Measurements from ENCODE around the gene COX19. TPM values are rescaled to one million over a fixed set of nuclear protein-coding genes. Genes with fewer than 3 reads are reported as not detected.

COX19 gene
- total RNA-seq, 1 experiment from 2014 or later, result 10.2 TPM

DNA sequence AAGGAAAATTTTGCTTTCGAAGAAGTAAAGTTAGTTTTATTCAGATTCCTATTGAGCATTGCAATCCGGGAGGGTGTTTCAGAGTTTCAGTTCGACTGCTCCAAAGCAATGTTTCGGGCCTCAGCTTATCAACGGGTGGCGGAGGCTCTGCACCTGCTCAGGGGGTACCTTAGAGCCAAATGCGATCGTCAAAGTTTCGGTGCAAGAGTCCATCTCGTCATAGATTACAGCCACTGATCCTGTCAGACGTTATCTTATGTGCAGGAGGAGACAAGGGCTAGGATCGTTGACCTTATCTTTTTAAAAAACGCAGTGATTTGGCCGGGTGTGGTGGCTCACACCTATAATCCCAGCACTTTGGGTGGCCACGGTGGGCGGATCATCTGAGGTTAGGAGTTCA, 3.8 kb upstream of the COX19 start:
- no peak for DNase-seq (ENCODE audit: low spot score)

DNA sequence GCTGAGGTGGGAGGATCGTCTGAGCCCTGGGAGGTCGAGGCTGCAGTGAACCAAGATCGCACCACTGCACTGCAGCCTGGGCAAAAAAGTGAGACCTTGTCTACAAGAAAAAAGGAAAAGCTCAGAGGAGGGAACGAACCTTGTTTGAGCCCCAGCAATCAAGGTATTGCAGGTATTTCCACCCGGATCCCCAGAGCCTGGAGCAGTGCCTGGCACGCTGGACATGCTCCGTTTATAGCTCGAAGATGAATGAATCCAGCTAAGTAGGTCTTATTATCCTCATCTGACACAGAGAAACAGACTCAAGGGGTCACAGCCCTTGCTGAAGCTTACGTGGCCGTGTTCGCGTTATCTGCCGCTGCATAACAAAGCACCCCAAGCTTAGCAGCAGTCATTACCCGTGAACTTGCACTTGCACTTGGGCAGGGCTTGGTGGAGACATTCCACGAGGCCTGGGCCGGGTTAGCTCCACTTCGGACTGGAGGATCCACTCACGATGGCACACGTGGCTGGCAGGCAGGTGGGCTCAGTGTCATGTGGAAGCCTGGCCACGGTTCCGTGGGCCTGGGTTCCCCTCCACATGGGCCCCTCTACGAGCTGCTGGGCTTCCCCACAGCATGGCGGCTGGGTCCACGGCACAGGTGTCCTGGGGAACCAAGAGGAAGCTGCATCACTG, 3.2 kb upstream of the COX19 start:
- DNase-seq (ENCODE audit: low spot score), result no peak

DNA sequence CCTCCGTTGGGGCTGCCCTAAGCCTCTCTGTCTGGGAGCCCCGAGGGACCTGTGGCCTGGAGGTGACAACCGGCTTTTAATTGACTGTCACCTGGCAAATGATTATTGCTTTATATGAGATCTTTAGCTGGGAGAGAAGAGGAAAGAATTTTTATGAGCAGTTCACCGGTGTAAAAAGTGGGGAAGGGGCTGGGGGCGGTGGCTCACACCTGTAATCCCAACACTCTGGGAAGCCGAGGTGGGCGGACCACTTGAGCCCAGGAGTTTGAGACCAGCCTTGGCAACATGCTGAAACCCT, 2.6 kb upstream of the COX19 start:
- DNase-seq (ENCODE audit: low spot score), result no peak

DNA sequence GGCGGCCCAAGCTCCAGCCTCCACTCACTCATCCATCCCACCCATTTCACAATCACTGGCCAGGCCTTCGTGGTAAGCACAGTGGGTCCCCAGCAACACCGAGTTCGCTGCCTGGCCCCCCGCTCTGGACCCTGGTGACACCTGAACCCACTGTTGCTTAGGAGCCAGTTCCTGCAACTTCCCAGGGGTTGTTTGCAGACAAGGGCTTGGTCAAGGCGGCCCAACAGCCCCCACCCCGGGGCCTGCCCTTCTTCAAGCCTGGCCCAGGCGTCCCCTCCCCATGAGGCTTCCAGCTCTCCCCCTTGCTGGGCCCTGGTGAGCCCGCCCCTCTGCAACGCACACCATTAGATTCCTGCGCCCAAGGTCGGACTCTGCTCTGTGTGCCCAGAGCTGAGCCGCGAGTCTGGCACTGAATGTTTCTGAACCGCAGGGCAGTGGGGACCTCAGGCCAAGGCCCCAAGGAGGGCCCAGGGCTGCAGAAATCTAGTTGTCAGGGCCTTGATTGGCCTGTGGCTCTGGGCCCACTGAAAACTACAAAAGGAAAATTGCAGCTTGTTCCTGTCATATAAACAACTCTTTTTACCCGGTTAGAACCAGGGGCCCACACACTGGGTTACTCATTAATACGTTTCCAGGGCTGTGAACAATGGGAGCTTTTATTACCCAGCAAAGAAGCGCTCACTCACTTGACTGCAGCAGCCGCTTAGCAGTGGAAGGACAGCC, 2.1 kb upstream of the COX19 start:
- no peak for DNase-seq (ENCODE audit: low spot score)

DNA sequence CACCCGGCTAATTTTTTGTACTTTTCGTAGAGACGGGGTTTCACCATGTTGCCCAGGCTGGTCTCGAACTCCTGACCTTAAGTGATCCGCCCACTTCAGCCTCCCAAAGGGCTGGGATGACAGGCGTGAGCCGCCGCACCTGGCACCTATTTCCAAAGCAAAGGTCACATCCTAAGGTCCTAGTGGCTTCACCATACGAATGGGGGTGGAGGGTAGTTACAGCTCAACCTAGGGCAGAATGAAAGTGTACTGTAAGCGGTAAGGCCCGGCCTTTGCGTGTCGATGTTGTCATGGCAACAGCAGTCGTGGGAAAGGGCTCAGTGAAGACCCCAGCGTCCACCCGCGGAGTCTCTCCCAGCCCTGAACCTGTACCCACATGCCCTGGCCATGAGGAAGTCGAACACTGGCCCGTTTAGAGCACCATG, 1.6 kb upstream of the COX19 start:
- DNase-seq (ENCODE audit: low spot score), result no peak

DNA sequence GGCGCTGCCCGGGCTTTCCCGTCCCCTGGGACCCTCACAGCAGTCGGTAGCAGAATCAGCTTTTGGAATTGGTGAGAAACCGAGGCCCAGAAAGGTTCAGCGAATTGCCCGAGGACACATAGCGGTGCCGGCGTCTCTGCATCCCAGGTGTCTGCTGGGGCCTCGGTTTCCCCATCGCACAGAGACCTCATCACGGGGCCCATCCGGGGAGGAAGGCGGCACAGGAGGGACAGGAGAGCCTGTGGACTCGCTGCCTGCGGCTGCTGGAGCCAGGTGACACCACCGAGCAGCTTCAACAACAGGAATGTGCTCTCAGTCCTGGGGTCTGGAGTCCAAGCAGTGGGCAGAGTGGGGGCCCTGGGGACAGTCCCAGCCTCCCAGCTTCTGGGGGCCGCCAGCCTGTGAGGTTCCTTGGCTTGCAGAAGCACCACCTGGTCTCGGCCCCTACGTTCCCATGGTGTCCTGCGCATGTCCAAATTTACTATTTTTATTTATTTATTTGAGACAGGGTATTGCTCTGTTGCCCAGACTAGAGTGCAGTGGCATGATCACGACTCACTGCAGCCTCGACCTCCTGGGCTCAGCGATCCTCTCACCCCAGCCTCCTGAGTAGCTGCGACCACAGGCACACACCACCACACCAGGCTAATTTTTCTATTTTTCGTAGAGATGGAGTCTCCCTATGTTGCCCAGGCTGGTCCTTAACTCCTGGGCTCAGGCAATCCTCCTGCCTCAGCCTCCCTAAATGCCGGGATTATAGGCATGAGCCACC, 539 bp upstream of the COX19 start:
- no peak for DNase-seq (ENCODE audit: low spot score)

DNA sequence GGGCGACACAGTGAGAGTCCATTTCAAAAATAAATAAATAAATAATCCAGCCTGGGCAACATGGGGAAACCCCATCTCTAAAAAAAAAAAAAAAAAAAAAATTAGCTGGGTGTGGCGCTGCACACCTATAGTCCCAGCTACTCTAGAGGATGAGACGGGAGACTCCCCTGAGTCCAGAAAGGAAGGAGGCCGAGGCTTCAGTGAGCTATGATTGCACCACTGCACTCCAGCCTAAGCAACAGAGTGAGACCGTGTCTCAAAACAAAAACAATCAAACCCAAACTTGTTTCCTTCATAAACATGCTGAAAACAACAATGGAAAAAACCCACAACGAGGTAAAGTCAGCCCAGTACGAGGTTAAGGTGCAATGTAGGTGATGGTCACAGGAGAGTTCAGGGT, 1.2 kb downstream of the COX19 start:
- no peak for DNase-seq (ENCODE audit: low spot score)

DNA sequence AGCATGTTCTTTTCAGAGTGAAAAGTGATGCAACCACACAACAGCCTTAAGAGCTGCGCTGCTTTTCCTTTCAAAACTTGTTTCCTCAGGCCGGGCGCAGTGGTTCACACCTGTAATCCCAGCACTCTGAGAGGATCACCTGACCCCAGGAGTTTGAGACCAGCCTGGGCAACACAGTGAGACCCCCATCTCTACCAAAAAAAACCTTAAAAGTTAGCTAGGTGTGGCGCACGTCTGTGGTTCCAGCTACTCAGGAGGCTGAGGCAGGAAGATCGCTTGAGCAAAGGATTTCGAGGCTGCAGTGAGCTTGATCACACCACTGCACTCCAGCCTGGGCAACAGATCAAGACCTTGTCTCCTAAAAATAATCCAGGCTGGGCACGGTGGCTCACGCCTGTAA, 2.0 kb downstream of the COX19 start:
- DNase-seq (ENCODE audit: low spot score), result no peak

DNA sequence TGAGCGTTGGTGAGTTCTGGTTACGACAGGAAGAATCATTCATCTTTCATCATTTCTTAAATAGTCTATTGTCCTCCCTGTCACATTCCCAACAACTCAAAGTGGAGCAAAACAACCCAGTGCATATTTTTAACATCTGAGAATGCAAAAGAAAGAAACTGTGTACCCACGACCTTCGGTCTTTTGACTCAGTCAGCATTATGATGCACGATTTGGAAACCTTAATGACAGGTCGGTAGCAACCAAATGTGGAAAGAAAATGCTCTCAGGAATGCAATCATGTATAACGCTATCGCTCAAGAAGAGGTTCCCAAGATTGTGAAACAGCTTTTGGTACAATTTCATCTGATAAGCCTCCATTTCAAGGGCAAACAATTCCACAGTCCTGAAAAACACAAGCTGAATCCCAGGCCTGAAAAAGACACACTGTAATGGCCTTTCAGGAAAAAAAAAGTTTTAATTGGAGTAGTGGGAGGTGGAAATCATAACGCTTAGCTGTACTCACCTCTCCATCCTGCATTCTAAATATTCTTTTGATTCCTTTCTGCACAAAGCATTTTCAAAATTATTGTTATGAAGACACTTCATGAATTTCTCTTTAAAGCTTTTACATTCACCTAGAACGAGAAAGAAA, 2.6 kb downstream of the COX19 start:
- no peak for DNase-seq (ENCODE audit: low spot score)

DNA sequence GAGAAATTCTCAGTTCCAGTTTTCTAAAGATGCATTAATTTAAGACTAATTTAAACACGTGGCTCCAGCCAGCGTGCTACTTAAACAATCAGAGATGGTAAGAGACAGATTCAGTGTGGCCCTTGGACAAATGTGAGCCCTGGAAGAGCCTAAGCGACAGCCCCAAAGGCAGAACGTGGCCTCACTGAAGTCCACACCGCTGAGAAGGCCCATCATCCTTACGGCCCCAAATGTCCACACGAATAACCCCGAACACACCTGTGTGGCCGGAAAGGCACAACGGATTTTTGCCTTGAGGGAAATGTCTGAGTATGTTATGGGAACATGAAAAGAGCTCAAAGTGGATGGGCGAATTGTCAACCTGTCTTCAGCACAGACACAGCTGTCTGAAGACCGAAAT, 3.2 kb downstream of the COX19 start:
- no peak for DNase-seq (ENCODE audit: low spot score)

DNA sequence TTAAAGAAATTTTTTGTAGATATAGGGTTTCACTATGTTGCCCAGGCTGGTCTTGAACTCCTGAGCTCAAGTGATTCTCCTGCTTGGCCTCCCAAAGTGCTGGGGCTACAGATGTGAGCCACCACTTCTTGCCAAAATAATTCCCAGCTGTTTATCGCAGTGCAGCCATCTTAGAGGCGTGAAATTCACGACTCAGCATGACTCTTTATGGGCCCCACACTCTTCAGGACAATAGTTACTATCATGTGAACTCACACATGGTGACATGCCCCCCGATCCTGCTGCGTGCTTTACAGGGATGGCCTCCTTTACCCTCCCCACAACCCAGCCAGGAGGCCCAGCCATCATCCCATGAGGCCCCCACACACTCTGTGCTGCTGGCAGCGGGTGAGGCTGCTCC, 4.6 kb downstream of the COX19 start:
- no peak for DNase-seq (ENCODE audit: low spot score)

DNA sequence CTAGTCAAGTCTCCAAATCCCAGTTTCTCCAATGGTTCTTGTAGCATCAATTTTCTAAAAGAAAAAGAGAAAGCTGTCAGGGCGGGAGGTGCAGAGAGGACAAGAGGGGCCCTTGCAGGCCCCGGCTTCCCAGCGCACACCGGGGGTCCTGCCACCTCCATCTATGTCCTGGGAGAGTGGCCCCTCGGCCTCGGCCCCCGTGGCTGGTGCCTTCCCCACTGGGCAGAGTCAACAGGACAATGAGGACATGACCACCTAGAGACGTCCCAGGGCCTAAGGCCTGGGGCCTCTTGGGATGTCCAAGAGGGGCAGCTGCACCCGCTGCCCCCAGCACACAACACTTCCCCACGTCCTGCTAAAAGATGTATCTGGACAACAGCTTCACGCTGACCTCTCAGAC, 5.9 kb downstream of the COX19 start:
- no peak for DNase-seq (ENCODE audit: low spot score)

DNA sequence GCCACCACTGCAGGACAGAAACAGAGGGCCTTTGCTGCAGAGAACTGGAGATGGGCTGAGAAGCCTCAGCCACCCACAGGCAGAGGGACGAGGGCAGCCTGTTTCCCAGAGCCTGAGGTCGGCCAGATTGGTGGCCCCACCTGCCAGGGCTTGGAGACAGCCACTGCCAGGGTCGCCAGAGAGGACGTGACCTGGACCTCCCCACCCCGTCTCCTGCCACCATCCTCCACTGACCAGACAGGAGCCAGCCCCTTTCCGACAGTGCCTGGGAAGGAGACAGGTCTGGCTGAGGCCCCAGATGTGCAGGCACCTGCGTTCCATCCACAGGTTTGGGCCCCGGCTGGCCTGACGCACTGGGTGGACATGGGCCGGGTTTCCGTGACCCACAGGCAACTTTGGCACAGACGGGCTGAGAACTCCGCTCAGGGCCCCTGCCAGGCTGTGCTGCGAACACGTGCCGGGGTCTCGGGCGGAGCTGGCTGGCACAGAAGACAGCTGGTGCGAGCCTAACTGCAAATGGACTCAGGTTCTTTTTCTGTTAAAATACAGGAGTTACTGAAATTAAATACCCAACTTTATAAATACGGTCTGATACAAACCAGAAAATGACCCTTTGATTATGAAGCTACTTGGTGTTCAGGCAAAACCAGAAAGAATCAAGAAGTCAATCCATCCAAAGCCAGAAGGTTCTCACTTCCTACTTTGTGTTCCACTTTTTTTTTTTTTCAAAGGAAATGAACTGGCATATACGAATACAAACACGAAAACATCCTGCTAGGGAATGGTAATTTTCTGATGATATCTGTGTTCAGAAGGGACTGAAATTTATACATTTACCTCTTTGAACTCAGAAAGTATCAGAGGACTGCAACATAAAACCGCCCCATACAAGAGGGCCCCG, 6.9 kb downstream of the COX19 start:
- DNase-seq (ENCODE audit: low spot score), result no peak

DNA sequence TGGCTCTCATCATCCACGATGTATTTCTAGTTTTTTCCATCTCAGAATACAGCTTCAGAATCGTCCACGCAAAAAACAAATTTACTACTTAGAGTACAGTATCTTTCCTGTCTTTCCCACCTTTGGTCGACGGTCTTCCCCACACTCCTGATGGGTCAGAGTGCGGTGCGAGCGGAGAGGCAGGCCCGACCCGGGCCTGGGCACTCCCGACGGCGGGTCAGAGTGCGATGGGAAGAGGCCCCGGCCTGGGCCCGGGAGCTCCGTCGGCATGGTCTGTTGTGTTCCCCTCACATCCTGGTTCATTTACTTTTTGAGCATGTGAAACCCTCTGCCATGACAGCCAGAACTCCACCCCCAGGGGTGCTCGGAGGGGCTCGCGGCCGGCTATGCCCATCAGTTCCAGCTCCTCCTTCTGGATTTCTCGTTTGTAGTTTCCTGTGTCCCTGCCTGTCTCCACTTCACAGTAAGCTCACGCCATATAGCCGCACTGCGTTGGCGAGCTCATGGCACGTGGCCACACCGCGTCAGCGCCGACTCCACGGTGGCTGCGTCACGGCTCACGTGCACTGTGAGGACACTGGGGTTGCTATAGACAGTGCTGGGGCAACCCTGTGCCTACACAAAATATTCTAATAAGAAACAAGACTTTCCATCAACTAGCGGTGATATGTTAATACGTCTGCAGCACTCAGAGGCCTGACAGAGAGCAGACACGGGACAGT, 7.8 kb downstream of the COX19 start:
- no peak for DNase-seq (ENCODE audit: low spot score)

DNA sequence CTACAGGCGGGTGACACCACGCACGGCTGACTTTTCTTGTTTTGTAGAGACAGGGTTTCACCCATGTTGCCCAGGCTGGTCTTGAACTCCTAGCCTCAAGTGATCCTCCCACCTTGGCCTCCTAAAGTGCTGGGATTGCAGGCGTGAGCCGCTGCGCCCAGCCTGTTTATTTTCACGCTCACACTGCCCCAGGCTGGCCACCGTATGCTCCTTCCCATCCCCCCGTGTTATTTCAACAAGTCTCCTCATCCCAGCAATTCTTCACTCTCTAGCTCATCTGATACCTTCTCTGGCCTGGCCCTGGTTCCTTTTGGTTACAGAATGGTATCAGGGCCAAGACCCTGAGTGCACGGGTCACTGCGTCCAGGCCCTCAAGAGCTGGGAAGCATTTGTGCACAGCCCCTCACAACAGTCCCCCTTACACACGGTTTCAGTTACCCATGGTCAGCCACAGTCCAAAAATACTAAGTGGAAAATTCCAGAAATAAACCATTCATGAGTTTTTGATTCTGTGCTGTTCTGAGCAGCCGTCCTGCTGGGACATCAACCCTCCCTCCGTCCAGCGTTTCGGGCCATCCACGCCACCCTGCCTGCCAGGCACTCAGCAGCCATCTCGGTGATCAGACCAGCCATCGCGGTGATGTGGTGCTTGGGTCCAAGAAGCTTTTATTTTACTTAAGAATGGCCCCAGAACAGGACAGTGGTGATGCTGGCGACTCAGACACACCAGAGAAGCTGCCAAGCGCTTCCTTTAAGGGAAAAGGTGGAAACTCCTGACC, 8.9 kb downstream of the COX19 start:
- no peak for DNase-seq (ENCODE audit: low spot score)

DNA sequence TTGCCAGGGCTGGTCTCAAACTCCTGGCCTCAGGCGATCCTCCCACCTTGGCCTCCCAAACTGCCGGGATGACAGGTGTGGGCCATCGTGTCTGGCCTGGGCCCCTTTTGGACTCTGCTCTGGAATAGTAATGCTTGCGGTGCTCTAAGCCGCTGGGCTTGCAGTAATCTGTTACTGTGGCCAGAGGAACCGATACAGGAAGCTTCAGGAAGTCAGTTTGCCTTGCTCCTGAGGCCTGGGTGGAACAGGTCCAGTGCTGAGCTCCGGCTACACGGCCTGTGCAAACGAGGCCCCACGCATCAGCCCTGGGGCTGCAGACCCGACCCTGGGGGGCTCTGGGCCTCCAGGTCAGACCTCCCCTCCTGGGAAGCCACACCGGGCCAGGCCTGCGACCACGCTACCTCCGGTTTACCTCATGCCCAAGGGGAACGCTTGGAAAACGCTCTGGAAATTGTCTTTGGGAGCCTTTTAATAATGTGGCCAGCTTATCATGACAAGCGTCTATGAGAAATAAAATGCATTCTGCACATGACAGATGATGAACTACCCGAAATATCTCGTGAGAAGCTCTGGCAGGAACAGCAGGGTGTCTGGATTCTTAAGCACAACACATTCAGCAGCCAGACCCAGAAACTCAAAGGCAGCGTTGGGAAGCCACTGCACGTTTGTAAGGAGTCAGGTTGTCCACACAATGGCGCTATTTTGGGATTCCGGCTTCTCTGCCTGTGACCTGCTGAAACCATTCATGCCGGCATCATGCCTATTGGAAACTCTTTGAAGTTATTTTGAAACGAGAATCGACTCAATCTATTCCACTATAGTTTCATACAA, 10.7 kb downstream of the COX19 start:
- no peak for DNase-seq (ENCODE audit: low spot score)

DNA sequence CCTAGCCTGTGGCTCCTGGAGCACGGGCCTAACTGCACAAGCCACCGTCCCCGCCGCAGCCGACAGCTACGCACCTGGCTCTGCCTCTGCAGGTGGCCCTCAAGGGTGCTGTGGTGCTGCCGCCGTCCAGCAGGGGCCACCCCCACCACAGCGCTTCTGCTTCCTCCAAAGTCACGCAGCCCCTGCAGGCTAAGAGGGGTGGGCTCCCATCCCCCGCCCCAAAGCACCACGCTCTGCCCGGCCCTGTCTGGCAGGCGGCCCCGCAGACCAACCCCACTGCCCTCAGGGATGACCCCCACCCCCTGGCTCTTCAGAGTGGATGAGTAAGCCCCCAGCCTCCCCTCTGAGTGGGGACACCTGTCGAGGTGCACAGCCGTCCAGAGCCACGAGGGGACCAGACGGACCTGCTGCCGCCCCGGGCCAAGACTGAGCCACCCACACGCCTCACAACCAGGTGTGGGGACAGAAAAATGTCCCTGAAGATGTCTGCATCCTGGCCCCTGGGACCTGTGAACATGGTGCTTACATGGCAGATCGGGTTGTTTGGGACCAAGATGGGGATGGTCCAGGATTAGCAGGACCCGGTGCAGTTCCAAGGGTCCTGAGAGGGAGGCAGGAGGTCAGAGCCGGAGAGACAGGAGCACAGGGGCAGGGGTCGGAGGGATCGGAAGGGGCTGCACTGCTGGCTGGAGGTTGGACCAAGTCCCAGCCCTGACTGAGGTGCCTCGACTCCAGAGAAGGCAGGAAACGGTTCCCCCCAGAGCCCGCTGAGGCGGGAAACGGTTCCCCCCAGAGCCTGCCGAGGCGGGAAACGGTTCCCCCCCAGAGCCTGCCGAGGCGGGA, 11.9 kb downstream of the COX19 start:
- no peak for DNase-seq (ENCODE audit: low spot score)

DNA sequence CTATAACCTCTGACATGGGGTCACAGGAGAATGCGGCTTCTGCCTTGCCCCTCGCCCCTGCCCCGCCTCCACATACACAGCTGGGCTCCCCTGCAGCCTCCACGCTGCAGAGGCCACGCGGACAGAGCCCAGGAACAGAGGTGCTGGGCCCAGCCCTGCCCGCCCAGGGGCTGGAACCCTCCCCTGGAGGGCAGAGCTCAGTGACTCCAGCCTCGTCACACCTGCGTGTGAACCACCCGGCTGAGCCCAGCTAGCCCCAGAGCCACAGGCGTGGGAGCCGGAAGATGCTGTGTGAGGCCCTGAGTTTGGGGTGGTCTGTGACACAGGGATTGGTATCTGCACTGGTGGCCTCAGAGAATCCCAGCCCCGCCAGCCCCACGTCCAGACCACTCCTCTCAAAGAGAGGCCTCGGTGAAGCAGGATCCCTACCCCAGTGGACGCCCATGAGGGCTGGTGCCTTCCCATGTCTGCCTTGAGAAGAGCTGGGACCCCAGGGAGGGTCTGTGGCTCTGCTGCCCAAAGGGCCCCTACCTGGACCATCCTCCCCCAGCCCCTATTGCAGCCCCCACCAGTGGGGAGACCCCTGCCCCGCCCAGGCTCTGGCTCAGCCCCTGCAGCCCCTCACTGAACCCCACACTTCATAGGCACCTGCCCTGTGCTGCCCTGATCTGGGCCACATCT, 12.8 kb downstream of the COX19 start:
- DNase-seq (ENCODE audit: low spot score), result no peak

All from H4 (cell line).